ENCODE results near the gene SHD.

DNA sequence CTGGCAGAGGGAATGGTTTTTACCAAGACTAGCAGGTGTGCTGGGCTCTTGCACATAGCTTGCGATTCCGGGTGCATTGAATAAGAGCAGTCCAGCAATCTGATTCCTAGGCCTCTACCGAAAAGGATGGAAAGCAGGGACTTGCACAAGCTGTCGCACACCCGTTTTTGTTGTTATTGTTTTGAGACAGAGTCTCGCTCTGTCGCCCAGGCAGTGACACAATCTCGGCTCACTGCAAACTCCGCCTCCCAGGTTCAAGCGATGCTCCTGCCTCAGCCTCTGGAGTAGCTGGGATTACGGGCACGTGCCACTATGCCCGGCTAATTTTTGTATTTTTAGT, 44.2 kb upstream of the SHD start:
- TF ChIP-seq, protein P1, sequence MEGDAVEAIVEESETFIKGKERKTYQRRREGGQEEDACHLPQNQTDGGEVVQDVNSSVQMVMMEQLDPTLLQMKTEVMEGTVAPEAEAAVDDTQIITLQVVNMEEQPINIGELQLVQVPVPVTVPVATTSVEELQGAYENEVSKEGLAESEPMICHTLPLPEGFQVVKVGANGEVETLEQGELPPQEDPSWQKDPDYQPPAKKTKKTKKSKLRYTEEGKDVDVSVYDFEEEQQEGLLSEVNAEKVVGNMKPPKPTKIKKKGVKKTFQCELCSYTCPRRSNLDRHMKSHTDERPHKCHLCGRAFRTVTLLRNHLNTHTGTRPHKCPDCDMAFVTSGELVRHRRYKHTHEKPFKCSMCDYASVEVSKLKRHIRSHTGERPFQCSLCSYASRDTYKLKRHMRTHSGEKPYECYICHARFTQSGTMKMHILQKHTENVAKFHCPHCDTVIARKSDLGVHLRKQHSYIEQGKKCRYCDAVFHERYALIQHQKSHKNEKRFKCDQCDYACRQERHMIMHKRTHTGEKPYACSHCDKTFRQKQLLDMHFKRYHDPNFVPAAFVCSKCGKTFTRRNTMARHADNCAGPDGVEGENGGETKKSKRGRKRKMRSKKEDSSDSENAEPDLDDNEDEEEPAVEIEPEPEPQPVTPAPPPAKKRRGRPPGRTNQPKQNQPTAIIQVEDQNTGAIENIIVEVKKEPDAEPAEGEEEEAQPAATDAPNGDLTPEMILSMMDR (IDR thresholded peaks at IDR 0.05 in 8 of 11, conservative IDR thresholded peaks at IDR 0.05 in 3 of 11), result no peak
- no peak for TF ChIP-seq POLR2AphosphoS5 (IDR thresholded peaks at IDR 0.05)
